HL-60 (cell line): ENCODE data around the gene RERE.
A peak's percentile ranks its signal among the peaks of the same experiment; 100 is the strongest.

ENCODE experiments used
- DNase-seq, 2 experiments: peaks; one replicate each; pipeline ENCODE4 v3.0.0-alpha.2; 2010 to 2020; ENCODE audit warnings: low read depth in 1 of 2, low spot score in 1 of 2
- H3K27ac ChIP-seq: fragments of 250-450 bp; sonication (Bioruptor Pico); replicated peaks from 2 replicates; pipeline ENCODE4 v1.5.1; 2020; ENCODE audit warnings: mild to moderate bottlenecking, moderate library complexity
- H3K27me3 ChIP-seq: fragments of 250-450 bp; sonication (Bioruptor Pico); 2 replicates; pipeline ENCODE4 v1.5.1; 2021; ENCODE audit warnings: mild to moderate bottlenecking, moderate library complexity; ENCODE audit not compliant: insufficient read depth, poor library complexity, severe bottlenecking
- H3K4me3 ChIP-seq: replicated peaks from 2 replicates; pipeline ENCODE4 v1.5.1; 2011; ENCODE audit warnings: mild to moderate bottlenecking, control low read depth, low read length; ENCODE audit not compliant: insufficient read depth
- CTCF ChIP-seq: IDR thresholded peaks from one replicate; pipeline ENCODE4 v1.5.1; 2011; ENCODE audit warnings: low read length, control low read depth, inconsistent platforms; ENCODE audit not compliant: insufficient read depth
- GABPA ChIP-seq: IDR thresholded peaks from 2 replicates; pipeline ENCODE4 v1.6.1; 2012; ENCODE audit warnings: low read depth
- POLR2AphosphoS5 ChIP-seq: IDR thresholded peaks from 2 replicates; pipeline ENCODE4 v1.6.1; 2012; ENCODE audit warnings: low read depth
- REST ChIP-seq: IDR thresholded peaks from 2 replicates; pipeline ENCODE4 v1.6.1; 2012; ENCODE audit warnings: low read depth; ENCODE audit not compliant: insufficient replicate concordance
- SPI1 ChIP-seq: IDR thresholded peaks from 2 replicates; pipeline ENCODE4 v1.6.1; 2012; ENCODE audit warnings: low read depth, mild to moderate bottlenecking, borderline replicate concordance

RERE gene

GRCh38 chr1:8476006-8476405, 341.4 kb downstream of the RERE start:
- peak in 1 of 2 experiments; percentile 32 for DNase-seq
- Histone ChIP-seq H3K4me3 (no peak overlapping the region), H3K27me3 (no peaks in the 10 kb centered on the region), H3K27ac (peak overlapping the region; percentile 10; the same call in 1 of the 2 replicates)
- TF ChIP-seq POLR2AphosphoS5 (no peak), SPI1 (peak; percentile 97), CTCF (no peak)

GRCh38 chr1:8474369-8474768, 343.1 kb downstream of the RERE start:
- Histone ChIP-seq H3K27ac (no peak overlapping the region), H3K27me3 (no peaks in the 10 kb centered on the region), H3K4me3 (no peak overlapping the region)
- no peak for DNase-seq
- TF ChIP-seq POLR2AphosphoS5 (no peak), REST (no peak), GABPA (no peak), SPI1 (no peak)

GRCh38 chr1:8473891-8474300, 343.5 kb downstream of the RERE start:
- H3K27me3 ChIP-seq = no peaks in the 10 kb centered on the region
- no peak for DNase-seq
- no peak overlapping the region for H3K4me3 ChIP-seq
- H3K27ac ChIP-seq = no peak overlapping the region
- TF ChIP-seq SPI1 (no peak), CTCF (no peak), POLR2AphosphoS5 (no peak), GABPA (no peak)

- DNase-seq = no peak
- no peak overlapping the region for H3K4me3 ChIP-seq
- no peak for TF ChIP-seq CTCF
- TF ChIP-seq POLR2AphosphoS5 = no peak
- no peak for TF ChIP-seq REST
- no peak for TF ChIP-seq SPI1
- TF ChIP-seq GABPA = no peak
- H3K27ac ChIP-seq = no peak overlapping the region
- H3K27me3 ChIP-seq = no peaks in the 10 kb centered on the region
Measured at GRCh38 chr1:8473121-8473875, 344.1 kb downstream of the RERE start.
